ENCODE measurements around the gene SYK.

Gene SYK

GRCh38 chr9:90909747-90910283, 108.2 kb downstream of the SYK start:
- no peak for DNase-seq

DNA sequence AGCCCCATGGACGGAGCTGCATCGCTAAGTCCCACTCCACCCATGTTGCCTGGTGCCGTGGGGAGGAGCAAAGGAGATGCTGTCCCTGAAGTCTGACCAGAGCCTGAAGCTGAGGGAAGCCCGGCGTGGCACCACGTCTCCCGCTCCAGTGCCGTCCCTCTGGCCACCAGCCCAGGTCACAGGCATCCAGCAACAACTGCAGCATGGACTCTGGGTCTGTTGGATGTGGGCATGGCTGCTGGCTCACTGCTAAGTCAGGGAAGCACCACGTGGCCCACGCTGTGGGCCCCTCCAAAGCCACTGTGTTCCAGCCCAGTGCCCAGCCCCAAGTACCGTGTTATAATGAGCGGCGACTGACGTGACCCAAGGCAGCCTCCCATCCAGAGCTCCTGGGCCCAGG, 112.6 kb downstream of the SYK start:
- no peak for DNase-seq

DNA sequence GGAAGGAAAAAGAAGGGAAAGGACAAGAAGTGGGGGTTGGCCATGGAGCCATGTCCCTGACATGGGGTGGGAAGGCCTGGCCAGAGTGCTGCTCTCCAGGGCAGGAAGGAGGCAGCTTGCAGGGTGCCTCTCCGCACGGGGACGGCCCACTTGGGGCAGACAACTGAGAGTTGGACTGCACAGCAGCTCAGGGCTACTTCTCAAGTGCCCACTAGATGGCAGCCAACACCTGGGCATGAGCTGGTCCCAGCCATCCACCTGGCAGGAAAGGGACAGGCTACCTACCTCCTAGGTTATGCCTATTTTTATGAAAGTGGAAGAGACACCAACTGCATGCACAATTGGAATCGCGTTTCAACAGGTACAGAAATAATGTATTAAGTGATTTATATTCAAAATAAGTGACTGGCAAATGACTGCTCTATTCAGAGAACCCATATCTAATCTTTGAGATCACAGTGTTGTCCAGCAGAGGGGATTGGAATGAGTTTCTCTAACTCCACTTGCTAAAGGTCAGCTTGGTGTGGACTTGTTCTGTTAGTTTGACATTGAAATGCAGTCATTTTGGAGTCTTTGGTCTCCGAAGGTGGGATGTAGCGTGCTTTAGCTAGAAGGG, 113.4 kb downstream of the SYK start:
- peak; percentile 74 for DNase-seq

- DNase-seq, result no peak
These were observed 114.1 kb downstream of the SYK start for GRCh38 chr9:90915693-90916092.

DNA sequence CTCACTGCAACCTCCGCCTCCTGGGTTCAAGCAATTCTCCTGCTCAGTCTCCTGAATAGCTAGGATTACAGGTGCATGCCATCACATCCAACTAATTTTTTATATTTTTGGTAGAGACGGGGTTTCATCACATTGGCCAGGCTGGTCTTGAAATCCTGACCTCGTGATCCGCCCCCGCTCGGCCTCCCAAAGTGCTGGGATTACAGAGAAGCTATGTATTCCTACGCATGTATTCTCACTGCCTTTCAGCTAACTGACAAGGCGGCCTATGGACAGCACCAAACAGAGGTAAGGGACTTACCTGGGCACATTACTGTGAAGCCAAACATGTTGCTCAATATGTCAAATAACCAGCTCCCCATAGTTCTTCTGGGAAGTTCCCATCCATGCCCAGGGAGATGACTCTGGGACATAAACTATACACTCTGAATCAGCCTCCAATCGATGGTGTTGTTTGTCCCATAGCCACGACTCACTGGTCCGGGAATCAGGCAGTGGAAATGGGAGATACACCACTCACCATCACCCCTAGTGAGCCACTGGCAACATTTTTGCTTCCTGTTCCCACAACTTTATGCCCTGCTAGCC, 114.6 kb downstream of the SYK start:
- DNase-seq, result no peak

DNA sequence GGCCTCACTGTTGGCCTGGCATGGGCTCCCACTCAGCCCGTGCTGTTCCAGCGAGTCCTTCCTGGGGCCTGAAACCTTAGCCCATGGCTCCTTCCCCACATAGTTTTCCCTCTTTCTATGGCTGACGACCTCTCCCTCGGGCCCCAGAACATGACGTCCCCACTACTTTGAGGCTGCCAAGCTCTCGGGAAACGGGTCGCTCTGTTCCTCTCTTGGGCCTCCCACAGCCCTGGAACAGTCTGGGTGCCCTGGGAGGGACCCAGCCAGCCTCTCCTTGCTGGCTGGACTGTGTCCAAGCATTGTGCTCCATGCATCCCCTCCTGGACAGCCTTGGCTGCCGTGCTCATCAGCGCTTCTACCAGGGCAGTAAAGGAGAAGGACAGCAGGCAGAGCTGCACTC, 118.3 kb downstream of the SYK start:
- DNase-seq, result no peak

DNA sequence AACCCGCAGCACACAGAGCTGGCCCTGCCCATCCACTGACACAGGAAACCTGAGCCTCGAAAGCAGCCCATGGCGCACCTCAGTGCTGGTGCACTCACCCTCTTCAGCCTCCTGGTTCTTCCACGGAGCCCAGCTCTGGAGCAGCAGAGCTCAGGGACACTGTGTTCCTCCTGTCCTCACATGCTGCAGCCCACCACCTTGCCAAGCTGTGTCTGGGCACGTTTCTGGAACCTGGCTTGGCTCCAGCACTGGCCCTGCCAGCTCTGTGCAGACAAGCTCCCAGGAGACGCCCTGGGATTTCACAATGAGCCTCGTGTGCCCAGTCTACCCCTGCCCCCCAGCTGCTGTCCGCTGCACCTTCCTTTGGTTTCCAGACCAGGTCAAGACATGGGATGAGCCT, 119.5 kb downstream of the SYK start:
- DNase-seq, result peak; percentile 74

DNA sequence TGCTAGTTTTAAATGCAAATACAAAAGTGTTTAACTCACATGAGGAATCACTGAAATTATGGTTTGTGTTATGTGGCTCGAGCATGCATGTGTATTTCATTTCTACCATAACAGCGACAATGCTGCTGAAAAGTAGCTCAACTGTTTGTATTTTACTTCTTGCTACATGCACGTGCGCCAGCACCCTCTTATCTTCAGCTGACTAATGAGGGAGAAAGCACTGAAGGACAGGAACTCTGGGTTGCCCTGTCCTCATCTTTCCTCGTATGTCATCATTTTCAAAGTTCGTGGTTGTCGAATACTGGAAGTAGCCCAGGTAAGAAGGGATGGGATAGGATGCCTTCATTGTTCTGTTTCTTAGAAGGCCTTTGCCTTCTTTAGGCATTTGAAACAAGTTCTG, 120.3 kb downstream of the SYK start:
- no peak for DNase-seq

DNA sequence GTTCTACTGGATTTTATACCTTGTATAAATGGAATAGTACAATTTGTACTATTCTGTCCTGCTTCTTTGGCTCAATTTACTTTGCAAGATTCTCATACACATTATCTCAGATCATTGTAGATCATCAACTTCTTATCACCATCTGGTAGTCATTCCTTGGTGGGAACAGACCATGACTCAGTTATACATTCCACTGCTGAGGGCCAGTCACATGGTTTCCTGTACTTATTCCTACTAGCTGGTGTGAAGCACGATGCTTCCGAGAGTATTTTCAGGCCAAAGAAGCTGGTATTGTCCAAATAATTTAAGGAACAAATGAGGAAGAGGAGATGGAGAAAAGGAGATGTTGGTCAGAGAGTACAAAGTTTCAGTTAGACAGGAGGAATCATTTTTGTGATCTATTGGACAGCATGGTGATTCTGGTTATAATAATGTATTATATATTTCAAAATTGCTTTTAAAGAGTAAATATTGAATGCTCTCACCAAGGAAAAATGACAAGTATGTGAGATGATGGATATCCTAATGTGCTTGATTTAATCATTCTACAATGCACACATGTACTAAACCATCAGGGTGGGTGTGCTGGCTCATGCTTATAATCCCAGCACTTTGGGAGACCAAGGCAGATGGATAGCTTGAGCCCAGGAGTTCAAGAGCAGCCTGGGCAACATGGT, 124.1 kb downstream of the SYK start:
- DNase-seq, result no peak

DNA sequence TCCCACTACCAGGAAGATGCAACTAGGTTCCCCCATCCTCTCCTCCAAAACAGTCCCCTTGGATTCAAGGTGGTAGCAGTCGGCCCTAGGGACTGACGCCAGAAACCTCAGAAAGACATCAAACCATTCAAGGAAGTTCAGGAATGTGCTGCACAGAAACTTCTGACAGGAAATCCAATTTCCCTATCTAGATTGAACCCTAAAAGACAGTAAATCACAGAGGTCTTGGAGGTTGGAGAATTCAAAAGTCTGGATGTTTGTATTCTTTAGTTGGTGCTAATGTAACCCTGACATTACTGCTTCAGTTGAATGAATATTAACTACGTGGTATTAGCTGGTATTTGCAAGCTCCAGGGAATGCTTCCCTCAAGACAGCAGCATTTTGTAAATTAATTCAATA, 125.3 kb downstream of the SYK start:
- DNase-seq, result no peak

DNA sequence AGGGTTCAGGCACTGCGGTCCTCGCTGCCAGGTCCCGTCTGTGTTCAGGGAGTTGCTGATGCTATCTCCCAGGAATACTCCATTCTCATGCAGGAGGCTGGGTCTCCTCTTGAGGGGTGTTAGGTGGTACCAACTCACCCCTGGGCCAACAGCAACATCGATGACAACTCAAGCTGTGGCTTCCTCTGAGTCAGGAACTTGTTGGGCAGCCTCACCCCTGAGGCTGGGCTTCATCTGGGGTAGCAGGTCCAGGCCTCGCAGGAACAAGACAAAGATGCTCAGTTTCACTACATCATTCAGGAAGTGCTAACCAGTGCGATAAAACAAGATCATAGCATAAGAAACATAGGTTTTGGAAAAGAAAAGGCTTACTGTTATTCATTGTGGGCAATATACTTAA, 125.9 kb downstream of the SYK start:
- no peak for DNase-seq

DNA sequence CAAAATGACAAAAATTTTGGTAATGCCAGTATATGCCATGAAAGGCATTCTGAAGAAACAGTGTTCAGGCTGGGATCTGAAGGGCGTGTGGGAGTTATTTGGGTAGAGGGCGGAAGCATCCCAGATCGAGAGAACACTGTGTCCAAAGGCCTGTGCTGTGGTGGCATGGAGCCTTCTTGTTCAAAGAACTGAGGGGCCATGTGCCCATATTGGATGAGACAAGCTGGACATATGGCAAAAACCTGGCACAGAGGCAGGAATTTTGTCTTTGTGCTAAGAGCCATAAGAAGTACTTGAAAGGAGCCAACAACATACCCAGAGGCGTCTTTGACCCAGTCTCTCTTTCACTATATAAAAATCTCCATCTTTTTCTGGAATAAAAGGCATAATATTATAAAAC, 128.0 kb downstream of the SYK start:
- no peak for DNase-seq

DNA sequence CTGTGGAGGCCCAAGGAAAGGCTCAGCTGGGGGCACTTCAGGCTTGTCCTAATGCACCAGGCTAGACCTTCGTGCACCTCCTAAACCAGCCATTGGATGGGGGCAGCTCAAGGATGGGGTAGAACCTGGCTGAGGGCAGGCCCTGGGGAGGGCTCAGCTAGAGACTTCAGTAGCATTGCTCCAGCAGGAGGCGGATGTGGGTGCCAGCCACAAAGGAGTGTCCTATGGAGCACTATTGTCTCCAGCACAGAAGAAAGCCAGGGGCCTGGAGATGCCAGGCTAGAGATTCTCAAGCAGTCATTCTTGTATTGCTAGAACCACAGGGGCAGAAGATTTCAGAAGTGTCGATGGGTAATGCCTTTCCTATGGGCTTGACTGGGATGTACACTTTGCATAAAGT, 131.8 kb downstream of the SYK start:
- DNase-seq, result no peak

DNA sequence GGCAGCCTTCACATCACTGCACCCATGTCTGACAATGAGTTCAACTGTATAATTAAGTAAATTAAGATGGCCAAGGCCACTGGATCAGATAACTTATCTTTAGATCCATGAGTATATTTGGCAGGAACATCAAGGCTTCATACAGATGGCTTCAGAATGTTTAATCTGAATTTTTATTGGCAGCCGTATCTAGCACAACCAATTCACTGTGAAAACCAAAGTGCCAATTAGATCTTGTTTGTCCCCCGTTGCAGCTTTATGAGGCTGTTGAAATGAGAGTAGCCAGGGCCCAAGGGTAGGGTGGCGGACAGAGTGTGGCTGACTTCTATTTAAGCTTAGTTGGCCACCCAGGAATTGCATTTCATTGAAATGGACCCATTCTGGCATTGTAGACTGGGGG, 137.7 kb downstream of the SYK start:
- no peak for DNase-seq

GRCh38 chr9:90940280-90940679, 138.7 kb downstream of the SYK start:
- DNase-seq, result no peak

DNA sequence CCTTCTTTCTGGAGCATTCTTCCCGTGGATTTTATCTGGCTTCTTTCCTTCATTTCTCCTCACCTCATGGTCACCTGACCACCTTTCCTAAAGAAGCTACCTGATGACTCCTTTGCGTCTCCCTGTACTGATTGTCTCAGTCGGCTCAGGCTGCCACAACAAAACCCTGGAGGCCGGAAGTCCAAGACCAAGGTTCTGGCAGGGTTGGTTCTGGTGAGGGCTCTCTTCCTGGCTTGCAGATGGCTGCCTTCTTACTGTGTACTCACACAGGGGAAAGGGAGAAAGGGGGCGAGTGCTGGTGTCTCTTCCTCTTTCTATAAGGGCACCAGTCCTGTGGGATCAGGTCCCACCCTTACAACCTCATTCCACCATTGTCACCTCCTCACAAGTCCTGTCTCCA, 140.0 kb downstream of the SYK start:
- no peak for DNase-seq

GRCh38 chr9:90942555-90942954, 140.9 kb downstream of the SYK start:
- DNase-seq, result peak; percentile 24

- DNase-seq, result no peak
These were observed 141.7 kb downstream of the SYK start for GRCh38 chr9:90943341-90943740.

GRCh38 chr9:90945336-90945735, 143.7 kb downstream of the SYK start:
- no peak for DNase-seq

- DNase-seq, result no peak
These were observed 145.4 kb downstream of the SYK start for GRCh38 chr9:90946982-90947381.
